ENCODE data around the gene GCLC. TPM values are rescaled to one million over a fixed set of nuclear protein-coding genes. Genes with fewer than 3 reads are reported as not detected.

Gene GCLC
- total RNA-seq, 1 donor from 2014 or later, result 26.0 TPM

DNA sequence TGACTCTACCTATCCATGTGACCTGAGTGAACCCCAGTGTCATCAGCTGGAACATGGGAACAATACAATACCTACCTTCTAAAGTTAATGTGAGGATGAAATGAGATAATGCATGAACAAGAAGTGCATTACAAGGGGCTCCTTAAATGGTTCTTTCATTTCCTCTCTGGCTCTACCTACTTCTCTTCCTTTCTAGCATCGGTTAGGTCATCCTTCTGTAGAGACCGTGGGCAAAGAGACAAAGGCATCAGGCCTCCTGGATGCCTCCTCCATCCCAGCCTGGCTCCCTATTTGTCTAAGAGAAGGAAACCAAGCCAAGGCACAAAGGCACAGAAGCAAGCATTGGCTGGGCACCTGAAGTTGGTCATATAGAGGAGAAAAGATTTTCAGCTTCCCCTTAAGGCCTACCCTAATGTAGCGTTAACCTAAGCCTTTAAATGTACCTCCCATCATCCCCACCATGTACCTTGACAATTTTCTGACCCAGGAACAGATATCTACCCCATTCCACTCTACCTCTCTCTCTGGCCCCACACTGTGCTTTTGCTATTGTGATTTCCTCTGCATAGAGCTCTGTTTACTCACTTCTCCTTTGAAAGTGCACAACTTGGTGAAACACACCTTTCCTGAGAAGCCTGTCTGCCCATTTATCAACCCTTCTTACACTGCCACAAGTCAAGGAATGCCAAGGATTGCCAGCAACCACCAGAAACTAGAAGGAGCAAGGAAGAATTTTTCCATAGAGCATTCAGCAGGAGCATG lies 86.6 kb downstream of the GCLC start:
- no peaks in the 10 kb centered on the region for H3F3A ChIP-seq (ENCODE audit: low read depth)
- H3K27ac Mint-ChIP-seq, result no peak overlapping the region
- no peak overlapping the region for H3K9ac ChIP-seq
- no peak overlapping the region for H3K4me2 ChIP-seq
- H3K9me3 Mint-ChIP-seq, result peaks cover 2% of the 10 kb centered on the region
- H3K4me3 Mint-ChIP-seq, result no peak overlapping the region
- H3K27me3 ChIP-seq, result no peaks in the 10 kb centered on the region
- TF ChIP-seq, protein P1, sequence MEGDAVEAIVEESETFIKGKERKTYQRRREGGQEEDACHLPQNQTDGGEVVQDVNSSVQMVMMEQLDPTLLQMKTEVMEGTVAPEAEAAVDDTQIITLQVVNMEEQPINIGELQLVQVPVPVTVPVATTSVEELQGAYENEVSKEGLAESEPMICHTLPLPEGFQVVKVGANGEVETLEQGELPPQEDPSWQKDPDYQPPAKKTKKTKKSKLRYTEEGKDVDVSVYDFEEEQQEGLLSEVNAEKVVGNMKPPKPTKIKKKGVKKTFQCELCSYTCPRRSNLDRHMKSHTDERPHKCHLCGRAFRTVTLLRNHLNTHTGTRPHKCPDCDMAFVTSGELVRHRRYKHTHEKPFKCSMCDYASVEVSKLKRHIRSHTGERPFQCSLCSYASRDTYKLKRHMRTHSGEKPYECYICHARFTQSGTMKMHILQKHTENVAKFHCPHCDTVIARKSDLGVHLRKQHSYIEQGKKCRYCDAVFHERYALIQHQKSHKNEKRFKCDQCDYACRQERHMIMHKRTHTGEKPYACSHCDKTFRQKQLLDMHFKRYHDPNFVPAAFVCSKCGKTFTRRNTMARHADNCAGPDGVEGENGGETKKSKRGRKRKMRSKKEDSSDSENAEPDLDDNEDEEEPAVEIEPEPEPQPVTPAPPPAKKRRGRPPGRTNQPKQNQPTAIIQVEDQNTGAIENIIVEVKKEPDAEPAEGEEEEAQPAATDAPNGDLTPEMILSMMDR (IDR thresholded peaks at IDR 0.05), result no peak
- no peak for TF ChIP-seq EZH2 (IDR thresholded peaks at IDR 0.05)
- H4K20me1 ChIP-seq (ENCODE audit: low read depth), result no peaks in the 10 kb centered on the region
- no peaks in the 10 kb centered on the region for H3K27me3 Mint-ChIP-seq (ENCODE audit: insufficient read depth, low read depth)
- peaks cover 5% of the 10 kb centered on the region for H3K4me1 ChIP-seq
- no peak overlapping the region for H3K27ac ChIP-seq
- no peaks in the 10 kb centered on the region for H3K36me3 Mint-ChIP-seq
- no peaks in the 10 kb centered on the region for H3K79me2 ChIP-seq (ENCODE audit: low read depth)
- no peaks in the 10 kb centered on the region for H3K36me3 ChIP-seq
- H2AFZ ChIP-seq (replicated peaks), result no peak overlapping the region
- H3K4me1 Mint-ChIP-seq, result peaks cover 8% of the 10 kb centered on the region
- no peak for DNase-seq (ENCODE audit: low spot score)
- no peaks in the 10 kb centered on the region for H3K9me3 ChIP-seq (ENCODE audit: low read depth)
- no peak overlapping the region for H3K4me3 ChIP-seq

DNA sequence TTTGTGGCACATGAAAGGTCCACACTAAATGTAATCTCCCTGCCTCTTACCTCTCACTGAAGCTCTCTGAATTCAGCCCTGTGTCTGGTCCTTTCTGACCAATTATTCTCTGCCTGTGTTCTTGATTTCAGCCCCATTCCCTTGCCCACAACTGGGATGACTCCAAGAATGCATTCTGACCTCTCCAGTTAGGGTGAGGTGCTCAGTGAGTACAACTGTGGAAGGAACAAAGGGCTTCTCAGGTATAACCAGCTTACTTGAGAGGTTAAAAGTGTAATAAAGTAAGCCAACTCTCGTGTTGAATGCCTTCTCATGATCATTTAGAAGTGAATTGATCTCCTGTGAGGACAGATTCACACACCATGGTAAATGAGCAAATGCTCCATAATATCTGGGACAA lies 88.1 kb downstream of the GCLC start:
- Mint-ChIP-seq H3K4me3 (no peak overlapping the region), H3K27ac (no peak overlapping the region), H3K4me1 (peaks cover 1% of the 10 kb centered on the region), H3K36me3 (no peaks in the 10 kb centered on the region), H3K9me3 (peaks cover 2% of the 10 kb centered on the region), H3K27me3 (ENCODE audit: insufficient read depth, low read depth) (peaks cover 2% of the 10 kb centered on the region)
- Histone ChIP-seq H3K27ac (no peak overlapping the region), H3K9ac (no peak overlapping the region), H3K9me3 (ENCODE audit: low read depth) (no peaks in the 10 kb centered on the region), H2AFZ (replicated peaks) (no peak overlapping the region), H3K27me3 (no peaks in the 10 kb centered on the region), H3K79me2 (ENCODE audit: low read depth) (no peaks in the 10 kb centered on the region), H3K4me3 (no peak overlapping the region), H3F3A (ENCODE audit: low read depth) (no peaks in the 10 kb centered on the region), H3K4me2 (no peak overlapping the region), H4K20me1 (ENCODE audit: low read depth) (no peaks in the 10 kb centered on the region), H3K36me3 (no peaks in the 10 kb centered on the region), H3K4me1 (peaks cover 2% of the 10 kb centered on the region)
- TF ChIP-seq, protein P1 (IDR thresholded peaks at IDR 0.05), result no peak
- no peak for TF ChIP-seq EZH2phosphoT487 (IDR thresholded peaks at IDR 0.05)
- TF ChIP-seq EZH2 (IDR thresholded peaks at IDR 0.05), result no peak
- no peak for DNase-seq (ENCODE audit: low spot score)

DNA sequence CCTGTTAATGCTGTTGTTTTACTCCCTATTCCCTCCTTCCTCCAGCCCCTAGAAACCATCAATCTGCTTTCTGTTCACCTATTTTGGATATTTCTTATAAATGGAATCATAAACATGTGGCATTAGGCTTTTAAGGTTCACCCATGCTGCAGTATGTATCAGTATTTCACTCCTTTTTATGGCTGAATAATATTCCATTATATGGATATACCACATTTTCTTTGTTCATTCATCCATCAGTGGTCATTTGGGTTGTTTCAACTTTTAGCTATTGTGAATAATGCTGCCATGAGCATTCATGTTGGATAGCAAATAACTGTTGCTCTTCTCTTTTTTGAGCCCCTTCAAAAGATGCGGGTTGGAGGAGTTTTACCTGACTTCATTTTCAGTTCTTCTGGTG lies 89.2 kb downstream of the GCLC start:
- no peak overlapping the region for H3K9ac ChIP-seq
- H3K4me1 Mint-ChIP-seq, result no peaks in the 10 kb centered on the region
- H3K27ac ChIP-seq, result no peak overlapping the region
- DNase-seq (ENCODE audit: low spot score), result no peak
- TF ChIP-seq, protein P1 (IDR thresholded peaks at IDR 0.05), result no peak
- TF ChIP-seq EZH2 (IDR thresholded peaks at IDR 0.05), result no peak
- TF ChIP-seq EZH2phosphoT487 (IDR thresholded peaks at IDR 0.05), result no peak
- H3K4me3 ChIP-seq, result no peak overlapping the region
- H3K27me3 ChIP-seq, result no peaks in the 10 kb centered on the region
- H2AFZ ChIP-seq (replicated peaks), result no peak overlapping the region
- no peaks in the 10 kb centered on the region for H3F3A ChIP-seq (ENCODE audit: low read depth)
- no peak overlapping the region for H3K4me2 ChIP-seq
- no peak overlapping the region for H3K27ac Mint-ChIP-seq
- H3K36me3 Mint-ChIP-seq, result no peaks in the 10 kb centered on the region
- peaks cover 5% of the 10 kb centered on the region for H3K9me3 Mint-ChIP-seq
- H3K27me3 Mint-ChIP-seq (ENCODE audit: insufficient read depth, low read depth), result peaks cover 2% of the 10 kb centered on the region
- no peaks in the 10 kb centered on the region for H3K4me1 ChIP-seq
- no peaks in the 10 kb centered on the region for H3K9me3 ChIP-seq (ENCODE audit: low read depth)
- H4K20me1 ChIP-seq (ENCODE audit: low read depth), result no peaks in the 10 kb centered on the region
- H3K79me2 ChIP-seq (ENCODE audit: low read depth), result no peaks in the 10 kb centered on the region
- no peak overlapping the region for H3K4me3 Mint-ChIP-seq
- H3K36me3 ChIP-seq, result no peaks in the 10 kb centered on the region

Measured in neural progenitor cell (in vitro differentiated cells).